Uterus (tissue), 2 donors: ENCODE results near the gene TP53I3.

Experiments used
- POLR2A ChIP-seq, 2 donors: fragments of 450-650 bp; IDR thresholded peaks; one replicate each; pipeline ENCODE4 v1.6.1; 2016; ENCODE audit warnings: antibody characterized with exemption in 2 of 2, mild to moderate bottlenecking in 1 of 2, moderate library complexity in 1 of 2
- TF ChIP-seq, protein P1 (sequence below), 4 experiments: fragments of 200-600 bp in 2 of 4; fragments of 450-650 bp in 2 of 4; sonication (generic) in 2 of 4; IDR thresholded peaks; one replicate each; pipeline ENCODE4 v1.5.1; 2016 to 2019; ENCODE audit warnings: antibody characterized with exemption in 4 of 4, mild to moderate bottlenecking in 2 of 4, moderate library complexity in 1 of 4

- TF ChIP-seq, protein P1, sequence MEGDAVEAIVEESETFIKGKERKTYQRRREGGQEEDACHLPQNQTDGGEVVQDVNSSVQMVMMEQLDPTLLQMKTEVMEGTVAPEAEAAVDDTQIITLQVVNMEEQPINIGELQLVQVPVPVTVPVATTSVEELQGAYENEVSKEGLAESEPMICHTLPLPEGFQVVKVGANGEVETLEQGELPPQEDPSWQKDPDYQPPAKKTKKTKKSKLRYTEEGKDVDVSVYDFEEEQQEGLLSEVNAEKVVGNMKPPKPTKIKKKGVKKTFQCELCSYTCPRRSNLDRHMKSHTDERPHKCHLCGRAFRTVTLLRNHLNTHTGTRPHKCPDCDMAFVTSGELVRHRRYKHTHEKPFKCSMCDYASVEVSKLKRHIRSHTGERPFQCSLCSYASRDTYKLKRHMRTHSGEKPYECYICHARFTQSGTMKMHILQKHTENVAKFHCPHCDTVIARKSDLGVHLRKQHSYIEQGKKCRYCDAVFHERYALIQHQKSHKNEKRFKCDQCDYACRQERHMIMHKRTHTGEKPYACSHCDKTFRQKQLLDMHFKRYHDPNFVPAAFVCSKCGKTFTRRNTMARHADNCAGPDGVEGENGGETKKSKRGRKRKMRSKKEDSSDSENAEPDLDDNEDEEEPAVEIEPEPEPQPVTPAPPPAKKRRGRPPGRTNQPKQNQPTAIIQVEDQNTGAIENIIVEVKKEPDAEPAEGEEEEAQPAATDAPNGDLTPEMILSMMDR (IDR thresholded peaks at IDR 0.05): no peak
- TF ChIP-seq POLR2A (IDR thresholded peaks at IDR 0.05): no peak
These were observed 12.4 kb downstream of the TP53I3 start for GRCh38 chr2:24072259-24072658.
